ENCODE data around the gene UBE2I. TPM values are rescaled to one million over a fixed set of nuclear protein-coding genes. Genes with fewer than 3 reads are reported as not detected.

Gene UBE2I
- total and polyA plus RNA-seq, 4 donors = 19.4 to 23.9 (median 22.5) TPM

GRCh38 chr16:1338855-1339675 is 29.6 kb downstream of the UBE2I start:
- WGBS = 71% methylated on average over 31 of the region's 31 CpGs

GRCh38 chr16:1340730-1341494 is 31.5 kb downstream of the UBE2I start:
- H3K27me3 ChIP-seq (ENCODE audit: control insufficient read depth in 4 of 4, insufficient read depth in 4 of 4, low read length in 3 of 4) = no peaks in the 10 kb centered on the region
- no peaks in the 10 kb centered on the region for H3K36me3 ChIP-seq (ENCODE audit: control insufficient read depth in 4 of 4, insufficient read depth in 3 of 4, low read depth in 1 of 4, low read length in 3 of 4)
- H3K27ac ChIP-seq (ENCODE audit: low read depth in 1 of 2, low read length in 2 of 2) = no peak overlapping the region
- H3K4me3 ChIP-seq (ENCODE audit: low read depth in 1 of 3, low read length in 3 of 3) = no peak overlapping the region
- DNase-seq (ENCODE audit: low spot score) = no peak
- peaks cover 5 to 24% (median 15%) of the 10 kb centered on the region in 4 donors for H3K4me1 ChIP-seq (ENCODE audit: control insufficient read depth in 4 of 4, insufficient read depth in 4 of 4, low read length in 3 of 4)
- no peaks in the 10 kb centered on the region for H3K9me3 ChIP-seq (ENCODE audit: control insufficient read depth in 4 of 4, low read length in 3 of 4)
- no peak for TF ChIP-seq REST (IDR thresholded peaks at IDR 0.05)
- TF ChIP-seq FOXA2 (IDR thresholded peaks at IDR 0.05) = no peak
- TF ChIP-seq HNF4G (IDR thresholded peaks at IDR 0.05) = no peak
- TF ChIP-seq JUND (IDR thresholded peaks at IDR 0.05) = no peak
- TF ChIP-seq SP1 (IDR thresholded peaks at IDR 0.05) = no peak
- TF ChIP-seq HNF4A (conservative IDR thresholded peaks at IDR 0.05) = no peak
- WGBS = 88% methylated on average over 36 of the region's 36 CpGs
- H3K9ac ChIP-seq (ENCODE audit: low read depth in 1 of 2, low read length in 2 of 2) = no peak overlapping the region

More at GRCh38 chr16:1338855-1339675, 29.6 kb downstream of the UBE2I start:
- no peaks in the 10 kb centered on the region for H3K9me3 ChIP-seq (ENCODE audit: control insufficient read depth in 4 of 4, low read length in 3 of 4)
- H3K4me3 ChIP-seq (ENCODE audit: low read depth in 1 of 3, low read length in 3 of 3) = no peak overlapping the region
- H3K9ac ChIP-seq (ENCODE audit: low read depth in 1 of 2, low read length in 2 of 2) = no peak overlapping the region
- H3K36me3 ChIP-seq (ENCODE audit: control insufficient read depth in 4 of 4, insufficient read depth in 3 of 4, low read depth in 1 of 4, low read length in 3 of 4) = no peaks in the 10 kb centered on the region
- peaks cover 0 to under 1% (median 0%) of the 10 kb centered on the region in 4 donors for H3K27me3 ChIP-seq (ENCODE audit: control insufficient read depth in 4 of 4, insufficient read depth in 4 of 4, low read length in 3 of 4)
- TF ChIP-seq TAF1 (conservative IDR thresholded peaks at IDR 0.05) (no peak), ZBTB33 (IDR thresholded peaks at IDR 0.05) (no peak), REST (IDR thresholded peaks at IDR 0.05) (no peak), YY1 (IDR thresholded peaks at IDR 0.05) (no peak), NR2F2 (IDR thresholded peaks at IDR 0.05) (no peak)
- H3K27ac ChIP-seq (ENCODE audit: low read depth in 1 of 2, low read length in 2 of 2) = no peak overlapping the region
- peaks cover 6 to 17% (median 14%) of the 10 kb centered on the region in 4 donors for H3K4me1 ChIP-seq (ENCODE audit: control insufficient read depth in 4 of 4, insufficient read depth in 4 of 4, low read length in 3 of 4)
- DNase-seq (ENCODE audit: low spot score) = no peak
